OCI-LY1 (cell line): ENCODE results near the gene CROCC.

Experiments used
- EZH2 ChIP-seq: fragments of 200-600 bp; sonication (generic), shearing (Covaris generic); IDR thresholded peaks from 2 replicates; pipeline ENCODE4 v1.8.0; 2017; ENCODE audit warnings: borderline replicate concordance, mixed run types, mild to moderate bottlenecking, antibody characterized with exemption, low read length, moderate library complexity, mixed read lengths
- TF ChIP-seq, protein P1 (sequence below): fragments of 200-600 bp; sonication (generic), shearing (Covaris generic); IDR thresholded peaks from 2 replicates; pipeline ENCODE4 v1.5.1; 2017; ENCODE audit warnings: mild to moderate bottlenecking, antibody characterized with exemption, low read length, moderate library complexity, mixed read lengths

GRCh38 chr1:16992675-16993074 is 70.9 kb downstream of the CROCC start:
- TF ChIP-seq, protein P1, sequence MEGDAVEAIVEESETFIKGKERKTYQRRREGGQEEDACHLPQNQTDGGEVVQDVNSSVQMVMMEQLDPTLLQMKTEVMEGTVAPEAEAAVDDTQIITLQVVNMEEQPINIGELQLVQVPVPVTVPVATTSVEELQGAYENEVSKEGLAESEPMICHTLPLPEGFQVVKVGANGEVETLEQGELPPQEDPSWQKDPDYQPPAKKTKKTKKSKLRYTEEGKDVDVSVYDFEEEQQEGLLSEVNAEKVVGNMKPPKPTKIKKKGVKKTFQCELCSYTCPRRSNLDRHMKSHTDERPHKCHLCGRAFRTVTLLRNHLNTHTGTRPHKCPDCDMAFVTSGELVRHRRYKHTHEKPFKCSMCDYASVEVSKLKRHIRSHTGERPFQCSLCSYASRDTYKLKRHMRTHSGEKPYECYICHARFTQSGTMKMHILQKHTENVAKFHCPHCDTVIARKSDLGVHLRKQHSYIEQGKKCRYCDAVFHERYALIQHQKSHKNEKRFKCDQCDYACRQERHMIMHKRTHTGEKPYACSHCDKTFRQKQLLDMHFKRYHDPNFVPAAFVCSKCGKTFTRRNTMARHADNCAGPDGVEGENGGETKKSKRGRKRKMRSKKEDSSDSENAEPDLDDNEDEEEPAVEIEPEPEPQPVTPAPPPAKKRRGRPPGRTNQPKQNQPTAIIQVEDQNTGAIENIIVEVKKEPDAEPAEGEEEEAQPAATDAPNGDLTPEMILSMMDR, result no peak
- no peak for TF ChIP-seq EZH2
